MCF 10A (cell line): Measurements from ENCODE around the gene SIGLEC6. TPM values are rescaled to one million over a fixed set of nuclear protein-coding genes. Genes with fewer than 3 reads are reported as not detected.

Experiments used
- BruUV-seq: library from RNA; stranded (reverse); fragments of 400-500 nt; replicated peaks from 2 replicates; lab custom pipeline; 2021; lab: Mats Ljungman, UMichigan
- CTCF ChIA-PET: fragments of 300-600 bp; sonication (Branson Sonifier 250); formaldehyde crosslinking; extraction: SDS; loops from one replicate; lab custom pipeline; 2021; ENCODE audit warnings: antibody characterized with exemption, inconsistent platforms; lab: Yijun Ruan, JAX
- POLR2A ChIA-PET: fragments of 300-600, 350-650 bp; sonication (Branson Sonifier 250); formaldehyde crosslinking; extraction: SDS; loops from one replicate; lab custom pipeline; 2020; ENCODE audit warnings: antibody characterized with exemption, inconsistent platforms; lab: Yijun Ruan, JAX
- DNase-seq: peaks from one replicate; pipeline ENCODE4 v3.0.0-alpha.2; 2018; ENCODE audit not compliant: unreplicated experiment
- H3K27ac Mint-ChIP-seq: one replicate; pipeline ENCODE4 v1.8.0; 2022; ENCODE audit warnings: mild to moderate bottlenecking, low read depth, mixed read lengths; ENCODE audit not compliant: unreplicated experiment
- H3K27me3 Mint-ChIP-seq: one replicate; pipeline ENCODE4 v1.8.0; 2022; ENCODE audit warnings: mixed read lengths; ENCODE audit not compliant: insufficient read depth, unreplicated experiment
- H3K36me3 Mint-ChIP-seq: one replicate; pipeline ENCODE4 v1.8.0; 2022; ENCODE audit warnings: mild to moderate bottlenecking, moderate library complexity, mixed read lengths; ENCODE audit not compliant: insufficient read depth, unreplicated experiment
- H3K4me1 Mint-ChIP-seq: one replicate; pipeline ENCODE4 v1.8.0; 2022; ENCODE audit warnings: mixed read lengths; ENCODE audit not compliant: insufficient read depth, unreplicated experiment
- H3K4me3 Mint-ChIP-seq: one replicate; pipeline ENCODE4 v1.8.0; 2022; ENCODE audit warnings: mild to moderate bottlenecking, moderate library complexity, mixed read lengths; ENCODE audit not compliant: unreplicated experiment
- H3K9me3 Mint-ChIP-seq: one replicate; pipeline ENCODE4 v1.8.0; 2022; ENCODE audit warnings: mixed read lengths; ENCODE audit not compliant: unreplicated experiment
- CTCF ChIP-seq: fragments of 200-600 bp; IDR thresholded peaks from one replicate; pipeline ENCODE4 v1.8.0; 2022; ENCODE audit warnings: antibody characterized with exemption, mild to moderate bottlenecking; ENCODE audit not compliant: unreplicated experiment
- intact Hi-C: fragments of 100-400 bp; cut with micrococcal nuclease; formaldehyde crosslinking; loops from 2 replicates; pipeline ENCODE4 v1.14.1; 2022
- total RNA-seq: library from RNA; stranded (reverse); gene quantifications from 2 replicates; pipeline ENCODE4 v1.2.3, GENCODE V29; 2022

SIGLEC6 gene
- total RNA-seq, 1 experiment from 2014 or later: not detected

GRCh38 chr19:51546107-51546649 is 14.7 kb upstream of the SIGLEC6 start:
- H3K27ac Mint-ChIP-seq: no peak overlapping the region
- no peak for TF ChIP-seq CTCF
- no TSS peak for BruUV-seq
- CTCF ChIA-PET: interaction anchor here (0.6 kb wide), 1 partner anchor 117 kb away, joined by 3 read pairs; no protein-coding TSS in a partner anchor
- no peaks in the 10 kb centered on the region for H3K36me3 Mint-ChIP-seq
- intact Hi-C loops: no loop called here
- H3K9me3 Mint-ChIP-seq: peaks cover 10% of the 10 kb centered on the region
- POLR2A ChIA-PET: no interaction called here
- H3K27me3 Mint-ChIP-seq: no peaks in the 10 kb centered on the region
- no peak for DNase-seq
- no peaks in the 10 kb centered on the region for H3K4me1 Mint-ChIP-seq
- H3K4me3 Mint-ChIP-seq: no peak overlapping the region

- DNase-seq: no peak
- BruUV-seq: no TSS peak
- intact Hi-C loops: no loop called here
- Mint-ChIP-seq H3K27me3 (no peaks in the 10 kb centered on the region), H3K9me3 (peaks cover 8% of the 10 kb centered on the region), H3K4me1 (no peaks in the 10 kb centered on the region), H3K36me3 (no peaks in the 10 kb centered on the region), H3K4me3 (no peak overlapping the region), H3K27ac (no peak overlapping the region)
- TF ChIP-seq CTCF: no peak
- POLR2A ChIA-PET: no interaction called here
- CTCF ChIA-PET: no interaction called here
These were observed 12.6 kb upstream of the SIGLEC6 start for GRCh38 chr19:51544038-51544437.

GRCh38 chr19:51542699-51543098 is 11.2 kb upstream of the SIGLEC6 start:
- Mint-ChIP-seq H3K9me3 (peaks cover 8% of the 10 kb centered on the region), H3K4me1 (no peaks in the 10 kb centered on the region), H3K27me3 (no peaks in the 10 kb centered on the region), H3K36me3 (no peaks in the 10 kb centered on the region), H3K4me3 (no peak overlapping the region), H3K27ac (no peak overlapping the region)
- CTCF ChIA-PET: no interaction called here
- POLR2A ChIA-PET: no interaction called here
- intact Hi-C loops: no loop called here
- DNase-seq: no peak
- no TSS peak for BruUV-seq
- no peak for TF ChIP-seq CTCF

- Mint-ChIP-seq H3K4me1 (no peaks in the 10 kb centered on the region), H3K4me3 (no peak overlapping the region), H3K9me3 (peaks cover 8% of the 10 kb centered on the region), H3K27me3 (no peaks in the 10 kb centered on the region), H3K27ac (no peak overlapping the region), H3K36me3 (no peaks in the 10 kb centered on the region)
- intact Hi-C loops: no loop called here
- CTCF ChIA-PET: no interaction called here
- no peak for DNase-seq
- TF ChIP-seq CTCF: no peak
- POLR2A ChIA-PET: interaction anchor here (0.6 kb wide), 1 partner anchor 29 kb away, joined by 3 read pairs; the partner anchor contains the start of gene ZNF175
- no TSS peak for BruUV-seq
These were observed 10.2 kb upstream of the SIGLEC6 start for GRCh38 chr19:51541458-51542357.
